HL-60/S4 treated with phorbol 12-myristate 13-acetate at 8.2 ng/mL for 4 days and 3 days (cell line): ENCODE measurements around the gene KPNA5.
"Not testable (repeated sequence)": the region's sequence is repeated elsewhere in the genome, so short reads cannot be mapped to it uniquely, and the experiment has no call there.

ENCODE experiments used
- in situ Hi-C: fragments of 300-500 bp; cut with MboI; formaldehyde crosslinking; loops from 2 replicates; pipeline ENCODE4 v1.15.0; 2022; ENCODE audit warnings: low sequenced_read_pairs

The KPNA5 gene

DNA sequence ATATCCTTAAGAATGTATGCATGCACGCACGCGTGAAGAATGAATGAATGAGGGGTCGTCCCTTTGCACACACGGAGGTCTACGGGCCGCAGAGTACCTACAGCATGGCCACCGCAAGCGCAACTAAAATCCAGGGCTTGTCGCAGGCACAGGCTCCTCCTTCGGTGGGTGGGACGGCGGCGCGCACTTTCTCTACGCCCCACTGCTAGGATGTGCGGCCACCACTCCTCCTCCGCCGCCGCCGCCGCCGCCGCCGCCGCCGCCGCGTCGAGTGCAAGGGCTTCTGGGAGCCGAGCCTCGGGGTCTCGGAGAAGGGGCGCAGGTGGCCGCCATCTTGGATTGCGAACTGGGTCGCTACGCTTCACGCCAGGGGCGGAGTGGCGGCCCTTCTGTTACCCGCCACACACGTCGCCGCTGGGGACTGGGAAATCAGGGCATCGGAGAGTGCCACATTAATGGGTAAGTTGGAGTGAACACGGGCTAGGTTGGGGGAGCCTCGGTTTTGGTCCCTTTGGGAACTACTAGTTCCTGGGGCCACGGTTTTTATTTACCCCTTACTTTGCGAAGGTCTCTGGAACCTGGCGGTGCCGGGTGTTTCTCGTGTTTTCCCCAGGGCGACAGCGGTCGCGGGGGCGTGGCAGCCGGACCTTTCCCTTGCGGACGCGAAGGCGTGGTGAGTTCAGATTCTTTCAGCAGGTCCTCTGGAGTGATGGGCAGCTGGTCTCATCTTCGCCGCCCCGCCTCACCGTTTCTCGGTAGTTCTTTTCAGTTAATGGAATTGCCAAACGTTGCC, at the start of gene KPNA5:
Gene KPNA5, plus strand, starts transcription at position 332 of the 793 bp plus-strand sequence. Its CDS starts 124 bp downstream, at position 456.
- in situ Hi-C loops, result no loop called here

DNA sequence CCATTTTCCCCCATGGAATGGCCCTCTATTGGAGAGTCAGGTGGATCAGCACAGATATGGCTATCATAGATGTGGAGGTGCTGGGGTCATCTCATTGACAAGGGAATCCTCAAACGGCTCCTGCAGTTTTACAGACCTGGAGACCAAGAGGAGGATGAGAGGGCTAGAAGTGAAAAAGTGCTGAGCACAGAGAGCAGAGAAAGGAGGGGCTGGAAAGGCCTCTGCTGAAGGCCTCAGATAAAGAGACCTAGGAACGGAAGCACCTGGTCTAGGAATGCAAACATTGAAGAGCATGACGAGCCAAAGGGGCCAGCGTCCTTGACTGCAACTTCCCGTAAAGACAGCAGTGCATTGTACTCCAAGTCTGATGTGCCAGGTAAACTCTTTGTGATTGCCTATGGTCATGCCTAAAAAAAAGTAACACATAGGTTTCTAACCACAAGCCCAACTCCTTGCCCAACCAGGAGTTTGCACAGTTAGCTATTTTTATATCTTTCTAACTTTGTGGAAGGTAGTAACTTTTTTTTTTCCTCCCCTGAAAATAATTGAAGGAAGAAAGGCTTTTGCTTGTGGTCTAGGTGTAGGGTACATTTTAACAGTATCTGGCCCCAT, 49.5 kb upstream of the KPNA5 start:
- in situ Hi-C loops, result no loop called here

DNA sequence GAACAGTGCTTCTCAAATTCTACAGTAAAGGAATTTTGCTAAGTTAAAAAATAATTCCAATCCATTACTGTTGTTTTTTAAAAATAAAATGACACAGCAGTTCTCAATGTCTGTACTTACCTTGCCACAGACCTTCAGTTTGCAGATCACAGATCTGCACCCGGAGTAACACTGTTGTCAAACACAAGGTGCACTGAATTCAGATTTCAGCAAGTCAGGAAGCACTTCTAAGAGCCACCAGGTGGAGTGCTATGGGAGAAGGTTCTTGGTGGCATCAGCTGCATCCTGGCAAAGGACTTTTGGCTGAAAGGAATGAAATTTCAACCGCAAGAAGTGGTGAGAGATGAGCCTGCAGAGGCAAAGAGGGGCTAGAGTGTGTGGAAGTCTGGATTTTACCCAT, 47.3 kb upstream of the KPNA5 start:
- in situ Hi-C loops, result no loop called here

DNA sequence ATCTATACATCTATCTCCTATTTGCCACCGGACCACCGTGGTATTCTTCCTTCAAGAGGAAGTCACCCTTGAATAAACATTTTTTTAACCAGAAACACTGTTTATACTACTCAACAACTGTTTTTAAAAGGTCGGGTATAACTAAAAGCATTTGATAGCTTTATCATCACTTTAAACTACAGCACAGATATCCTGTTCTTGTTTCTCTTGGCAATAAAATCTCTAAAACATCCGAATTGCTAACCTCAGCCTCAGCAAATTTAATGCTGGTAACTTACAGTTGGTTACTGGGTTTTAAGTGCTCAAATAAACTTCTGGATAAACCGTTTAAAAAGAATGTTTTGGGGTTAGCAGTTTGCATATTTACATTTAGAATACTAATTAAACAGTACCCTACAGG, 32.9 kb upstream of the KPNA5 start:
- in situ Hi-C loops, result no loop called here

DNA sequence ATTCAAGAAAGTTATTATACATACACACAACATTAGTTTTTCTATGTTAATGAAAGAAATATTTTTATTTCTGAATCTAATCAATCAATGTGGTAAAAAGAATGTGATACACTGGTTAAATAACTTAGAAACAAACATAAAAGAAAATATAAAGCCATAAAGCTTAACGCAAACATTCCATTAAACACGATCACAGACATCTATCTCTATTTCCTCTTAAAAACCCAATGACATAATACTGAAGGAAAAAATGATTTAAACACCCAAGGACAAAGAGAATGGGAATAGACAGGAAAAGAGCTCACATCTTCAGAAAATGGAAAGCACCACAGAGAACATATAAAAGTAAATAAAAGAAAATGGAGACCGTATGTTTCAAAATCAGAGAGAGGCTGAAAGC, 31.9 kb upstream of the KPNA5 start:
- in situ Hi-C loops, result no loop called here

DNA sequence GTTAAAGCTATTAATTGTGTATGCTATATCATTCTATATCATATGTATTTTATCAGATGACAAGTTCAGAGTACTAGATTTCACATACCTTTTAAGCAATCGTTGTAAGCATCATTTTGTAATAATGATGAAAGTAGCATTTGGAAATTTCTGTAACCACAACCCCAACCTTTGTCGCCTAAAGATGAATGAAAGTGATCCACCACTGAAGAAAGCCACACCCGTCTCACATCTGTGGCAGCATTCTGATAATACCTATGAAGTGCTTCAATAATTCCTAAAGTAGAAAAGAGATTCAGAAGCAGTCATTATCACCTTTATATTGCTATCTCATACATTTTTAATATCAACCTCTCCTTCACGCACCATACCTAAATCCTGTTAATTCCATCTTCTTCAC, 29.1 kb upstream of the KPNA5 start:
- in situ Hi-C loops, result loop anchor here (25.0 kb wide), 1 partner anchor 390 kb away; the partner anchor contains the start of gene TSPYL4

DNA sequence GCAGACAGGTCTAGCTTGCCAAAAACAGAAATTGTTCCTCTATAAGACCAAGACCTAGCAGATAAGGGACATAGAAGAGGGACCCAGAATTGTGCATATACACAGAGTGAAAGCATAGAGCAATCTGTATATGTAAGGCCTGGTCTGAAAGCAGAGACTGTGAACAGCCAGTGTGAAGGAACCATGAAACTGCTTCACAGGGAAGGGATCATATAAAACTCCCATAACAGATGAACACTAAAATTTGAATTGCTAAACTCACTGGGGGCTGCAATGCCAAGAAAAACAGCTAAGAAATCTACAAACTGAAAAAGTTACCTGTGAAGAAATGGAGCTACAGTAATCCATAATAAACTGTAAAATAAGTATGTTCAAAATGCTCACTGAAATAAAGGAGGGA, 19.4 kb upstream of the KPNA5 start:
- in situ Hi-C loops, result loop anchor here (25.0 kb wide), 1 partner anchor 399 kb away; the partner anchor contains the start of gene TSPYL4

DNA sequence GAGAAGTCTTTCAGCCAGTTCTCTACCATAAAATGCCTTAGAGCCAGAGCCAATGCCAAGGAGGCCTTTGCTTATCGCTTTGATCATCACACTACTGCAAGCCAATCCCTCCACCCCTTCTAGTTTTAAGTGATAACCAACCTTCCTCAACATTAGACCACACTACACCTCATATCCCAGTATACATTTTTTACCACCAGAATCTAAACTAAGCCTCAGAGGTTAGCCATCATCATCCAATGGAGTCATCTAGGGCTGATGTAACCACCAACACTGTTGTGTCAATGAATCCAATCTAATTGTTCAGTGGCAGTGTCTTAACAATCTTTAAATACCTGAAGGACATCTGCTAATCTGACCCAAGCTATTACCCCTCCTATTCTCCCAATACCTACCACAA, 18.8 kb upstream of the KPNA5 start:
- in situ Hi-C loops, result loop anchor here (25.0 kb wide), 1 partner anchor 400 kb away; the partner anchor contains the start of gene TSPYL4

DNA sequence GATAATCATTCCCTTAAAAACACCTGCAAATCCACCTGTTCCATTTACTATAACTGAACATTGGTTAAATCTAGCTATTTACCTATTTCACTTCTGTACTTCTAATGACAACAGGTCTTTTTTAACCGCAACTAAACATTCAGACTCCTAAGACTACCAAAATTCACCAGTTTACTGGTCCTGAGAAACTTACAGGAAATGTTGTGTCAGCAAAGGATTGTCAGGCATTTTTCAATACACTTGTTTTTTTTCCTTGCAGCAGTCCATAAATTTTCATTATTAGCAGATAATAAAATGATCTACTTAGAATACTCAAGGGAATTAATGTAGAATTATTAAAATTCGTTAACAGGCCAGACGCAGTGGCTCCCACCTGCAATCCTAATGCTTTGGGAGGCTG, 17.7 kb upstream of the KPNA5 start:
- in situ Hi-C loops, result loop anchor here (25.0 kb wide), 1 partner anchor 401 kb away; the partner anchor contains the start of gene TSPYL4

DNA sequence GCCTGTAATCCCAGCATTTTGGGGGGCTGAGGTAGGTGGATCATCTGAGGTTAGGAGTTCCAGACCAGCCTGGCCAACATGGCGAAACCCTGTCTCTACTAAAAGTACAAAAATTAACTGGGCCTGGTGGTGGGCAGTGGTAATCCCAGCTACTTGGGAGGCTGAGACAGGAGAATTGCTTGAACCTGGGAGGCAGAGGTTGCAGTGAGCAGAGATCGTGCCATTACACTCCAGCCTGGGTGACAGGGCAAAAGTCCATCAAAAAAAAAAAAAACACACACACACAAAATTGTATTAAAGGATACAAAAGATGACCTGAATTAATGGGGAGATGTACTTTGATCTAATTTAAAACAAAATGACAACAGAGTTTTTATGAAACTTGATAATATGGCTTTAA, 16.8 kb upstream of the KPNA5 start:
- in situ Hi-C loops, result loop anchor here (25.0 kb wide), 1 partner anchor 402 kb away; the partner anchor contains the start of gene TSPYL4

DNA sequence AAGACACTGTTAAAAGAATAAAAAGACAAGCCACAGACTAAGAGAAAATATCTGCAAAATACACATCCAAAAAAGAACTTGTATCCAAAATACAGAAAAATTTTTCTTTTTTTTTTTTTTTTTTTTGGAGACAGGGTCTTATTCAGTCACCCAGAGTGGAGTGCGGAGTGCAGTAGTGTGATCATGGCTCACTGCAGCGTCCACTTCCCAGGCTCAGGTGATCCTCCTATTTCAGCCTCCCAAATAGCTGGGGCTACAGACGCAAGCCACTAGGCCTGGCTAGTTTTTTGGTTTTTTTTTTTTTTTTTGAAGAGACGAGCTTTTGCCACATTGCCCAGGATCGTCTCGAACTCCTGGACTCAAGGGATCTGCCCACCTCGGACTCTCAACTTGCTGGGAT, 15.5 kb upstream of the KPNA5 start:
- in situ Hi-C loops, result loop anchor here (25.0 kb wide), 1 partner anchor 403 kb away; the partner anchor contains the start of gene TSPYL4

DNA sequence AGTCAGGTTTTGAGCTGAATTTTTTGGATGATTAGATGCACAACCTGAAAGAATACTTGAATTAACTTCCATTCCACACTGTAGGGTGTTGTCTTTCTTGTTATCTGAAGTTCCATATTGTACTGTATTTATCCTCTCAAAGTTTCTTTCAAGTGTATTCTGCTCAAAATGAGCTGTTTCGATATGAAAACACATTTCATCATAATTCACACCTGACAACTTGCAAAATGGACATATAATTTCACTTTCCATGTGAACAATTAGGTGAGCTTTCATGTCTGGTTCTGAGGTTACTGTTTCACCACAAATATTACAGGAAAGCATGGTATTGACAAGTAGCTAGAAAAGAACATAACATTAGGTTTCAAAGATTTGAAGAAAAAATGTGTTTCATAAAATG, 14.1 kb upstream of the KPNA5 start:
- in situ Hi-C loops, result loop anchor here (25.0 kb wide), 1 partner anchor 405 kb away; the partner anchor contains the start of gene TSPYL4

DNA sequence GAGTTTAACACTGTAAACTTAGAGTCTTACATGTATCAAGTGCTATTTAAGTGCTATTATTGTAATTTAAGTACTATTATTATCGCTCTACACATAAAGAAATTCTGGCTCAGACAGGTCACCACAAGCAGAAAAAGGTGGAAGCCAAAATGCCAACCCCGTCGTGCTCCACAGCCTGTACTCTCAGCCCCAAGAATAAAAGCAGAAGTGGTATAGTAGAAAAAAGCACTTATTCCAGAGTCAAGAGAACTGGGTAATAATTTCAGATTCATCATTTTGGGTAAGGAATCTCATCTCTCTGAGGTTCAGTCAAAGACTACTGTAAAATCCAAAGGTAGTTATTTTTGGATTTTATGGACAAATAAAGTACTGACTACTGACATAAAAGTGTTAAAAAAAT, 13.4 kb upstream of the KPNA5 start:
- in situ Hi-C loops, result loop anchor here (25.0 kb wide), 1 partner anchor 405 kb away; the partner anchor contains the start of gene TSPYL4

DNA sequence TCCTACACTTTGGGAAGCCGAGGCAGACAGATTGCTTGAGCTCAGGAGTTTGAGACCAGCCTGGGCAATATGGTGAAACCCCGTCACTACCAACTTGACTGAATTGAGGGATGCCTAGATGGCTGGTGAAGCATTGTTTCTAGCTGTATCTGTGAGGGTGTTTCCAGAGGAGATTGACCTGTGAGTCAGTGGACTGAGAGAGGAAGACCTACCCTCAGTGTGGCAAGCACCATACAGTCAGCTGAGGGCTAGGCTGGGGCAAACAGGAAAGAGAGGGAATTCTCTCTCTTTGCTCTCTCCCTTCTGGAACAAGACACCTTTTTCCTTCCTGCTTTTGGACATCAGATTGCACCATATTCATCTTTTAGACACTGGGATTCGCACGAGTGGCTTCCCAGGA, 8.7 kb upstream of the KPNA5 start:
- in situ Hi-C loops, result loop anchor here (25.0 kb wide), 1 partner anchor 410 kb away; the partner anchor contains the start of gene TSPYL4

DNA sequence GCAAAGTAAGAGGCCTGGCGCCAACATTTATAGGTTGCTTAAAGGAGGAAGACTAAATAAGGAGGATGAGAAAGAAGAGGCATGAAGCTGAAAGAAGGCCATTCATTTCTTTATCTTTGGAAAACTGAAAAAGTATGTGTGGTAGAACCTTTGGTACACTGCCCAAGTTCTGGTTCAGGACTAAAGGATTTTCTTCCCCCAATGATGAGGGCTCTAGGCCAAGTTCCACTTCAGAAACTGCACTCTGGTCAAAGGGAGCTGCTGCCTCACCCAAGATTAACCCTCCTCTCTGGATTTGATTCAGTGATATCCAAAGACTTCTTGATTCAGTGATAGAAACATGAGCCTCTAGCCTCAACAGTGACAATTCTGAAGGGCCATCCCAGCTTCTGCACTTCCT, 5.0 kb upstream of the KPNA5 start:
- in situ Hi-C loops, result no loop called here

DNA sequence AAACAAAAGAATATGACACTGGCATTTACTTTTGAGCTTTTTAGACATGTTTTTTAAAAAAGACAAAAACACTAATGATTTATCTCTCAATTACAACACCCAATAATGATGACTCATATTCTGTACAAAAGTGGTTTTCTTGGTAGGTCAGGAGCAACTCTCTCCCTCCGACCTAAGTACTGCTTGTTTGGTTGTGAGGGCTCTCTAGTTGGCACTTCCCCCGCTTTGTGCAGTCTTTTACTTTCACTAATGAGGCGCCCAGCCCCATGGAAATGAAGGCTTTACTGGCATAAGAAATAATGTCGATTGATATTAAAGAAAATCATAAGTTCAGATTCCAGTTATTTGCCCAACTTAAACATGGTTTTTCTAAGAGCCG, 1.3 kb downstream of the KPNA5 start:
- in situ Hi-C loops, result no loop called here

DNA sequence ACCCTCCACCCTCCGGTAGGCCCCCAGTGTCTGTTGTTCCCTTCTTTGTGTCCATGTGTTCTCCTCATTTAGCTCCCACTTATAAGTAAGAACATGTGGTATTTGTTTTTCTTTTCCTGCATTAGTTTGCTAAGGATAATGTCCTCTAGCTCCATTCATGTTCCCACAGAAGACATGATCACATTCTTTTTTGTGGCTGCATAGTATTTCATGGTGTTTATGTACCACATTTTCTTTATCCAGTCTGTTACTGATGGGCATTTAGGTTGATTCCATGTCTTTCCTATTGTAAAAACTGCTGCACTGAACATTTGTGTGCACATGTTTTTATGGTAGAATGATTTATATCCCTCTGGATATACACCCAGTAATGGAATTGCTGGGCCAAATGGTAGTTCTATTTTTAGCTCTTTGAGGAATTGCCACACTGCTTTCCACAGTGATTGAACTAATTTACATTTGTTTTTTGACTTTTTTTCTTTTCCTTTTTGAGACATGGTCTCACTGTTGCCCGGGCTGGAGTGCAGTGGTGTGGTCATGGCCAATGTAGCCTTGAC, 4.5 kb downstream of the KPNA5 start:
- in situ Hi-C loops, result no loop called here

DNA sequence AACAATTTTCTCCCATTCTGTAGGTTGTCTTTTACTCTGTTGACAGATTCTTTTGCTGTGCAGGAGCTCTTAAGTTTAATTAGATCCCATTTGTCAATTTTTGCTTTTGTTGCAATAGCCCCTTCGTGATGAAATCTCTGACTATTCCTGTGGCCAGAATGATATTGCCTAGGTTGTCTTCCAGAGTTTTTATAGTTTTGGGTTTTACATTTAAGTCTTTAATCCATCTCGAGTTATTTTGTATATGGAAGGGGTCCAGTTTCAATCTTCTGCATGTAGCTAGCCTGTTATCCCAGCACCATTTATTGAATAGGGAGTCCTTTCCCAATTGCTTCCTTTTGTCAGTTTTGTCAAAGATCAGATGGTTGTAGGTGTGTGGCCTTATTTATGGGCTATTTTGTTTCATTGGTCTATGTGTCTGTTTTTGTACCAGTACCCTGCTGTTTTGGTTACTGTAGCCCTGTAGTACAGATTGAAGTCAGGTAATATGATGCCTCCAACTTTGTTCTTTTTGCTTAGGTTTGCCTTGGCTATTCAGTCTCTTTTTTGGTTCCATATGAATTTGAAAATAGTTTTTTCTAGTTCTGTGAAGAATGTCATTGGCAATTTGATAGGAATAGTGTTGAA, 5.6 kb downstream of the KPNA5 start:
- in situ Hi-C loops, result not testable (repeated sequence)

DNA sequence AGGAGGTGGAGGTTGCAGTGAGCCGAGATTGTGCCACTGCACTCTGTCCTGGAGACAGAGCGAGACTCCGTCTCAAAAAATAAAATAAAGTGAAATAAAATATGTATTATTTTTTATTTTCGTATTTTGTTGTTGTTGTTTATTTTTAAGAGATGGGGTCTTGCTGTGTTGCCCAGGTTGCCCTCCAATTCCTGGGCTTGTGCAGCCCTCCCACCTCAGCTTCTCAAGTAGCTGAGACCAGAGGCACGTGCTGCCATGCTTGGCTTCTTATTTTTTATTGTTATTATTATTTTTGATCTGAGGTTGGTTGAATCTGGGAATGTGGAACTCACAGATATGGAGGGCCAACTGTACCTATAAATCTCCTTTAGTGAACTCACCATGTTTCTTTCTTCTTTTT, 10.1 kb downstream of the KPNA5 start:
- in situ Hi-C loops, result no loop called here

DNA sequence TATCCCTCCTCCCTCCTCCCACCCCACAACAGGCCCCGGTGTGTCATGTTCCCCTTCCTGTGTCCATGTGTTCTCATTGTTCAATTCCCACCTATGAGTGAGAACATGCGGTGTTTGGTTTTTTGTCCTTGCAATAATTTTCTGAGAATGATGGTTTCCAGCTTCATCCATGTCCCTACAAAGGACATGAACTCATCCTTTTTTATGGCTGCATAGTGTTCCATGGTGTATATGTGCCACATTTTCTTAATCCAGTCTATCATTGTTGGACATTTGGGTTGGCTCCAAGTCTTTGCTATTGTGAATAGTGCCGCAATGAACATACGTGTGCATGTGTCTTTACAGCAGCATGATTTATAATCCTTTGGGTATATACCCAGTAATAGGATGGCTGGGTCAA, 11.9 kb downstream of the KPNA5 start:
- in situ Hi-C loops, result not testable (repeated sequence)

DNA sequence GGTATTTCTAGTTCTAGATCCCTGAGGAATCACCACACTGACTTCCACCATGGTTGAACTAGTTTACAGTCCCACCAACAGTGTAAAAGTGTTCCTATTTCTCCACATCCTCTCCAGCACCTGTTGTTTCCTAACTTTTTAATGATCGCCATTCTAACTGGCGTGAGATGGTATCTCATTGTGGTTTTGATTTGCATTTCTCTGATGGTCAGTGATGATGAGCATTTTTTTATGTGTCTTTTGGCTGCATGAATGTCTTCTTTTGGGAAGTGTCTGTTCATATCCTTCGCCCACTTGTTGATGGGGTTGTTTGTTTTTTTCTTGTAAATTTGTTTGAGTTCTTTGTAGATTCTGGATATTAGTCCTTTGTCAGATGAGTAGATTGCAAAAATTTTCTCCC, 12.3 kb downstream of the KPNA5 start:
- in situ Hi-C loops, result not testable (repeated sequence)
